ENCODE data around the gene FHL3. TPM values are rescaled to one million over a fixed set of nuclear protein-coding genes. Genes with fewer than 3 reads are reported as not detected.

FHL3 gene
- total and polyA plus RNA-seq, 2 of the 8 experiments (the other 6 are each of a cell fraction or from before 2014, with no cell fraction given), result 14.3 to 35.6 TPM

DNA sequence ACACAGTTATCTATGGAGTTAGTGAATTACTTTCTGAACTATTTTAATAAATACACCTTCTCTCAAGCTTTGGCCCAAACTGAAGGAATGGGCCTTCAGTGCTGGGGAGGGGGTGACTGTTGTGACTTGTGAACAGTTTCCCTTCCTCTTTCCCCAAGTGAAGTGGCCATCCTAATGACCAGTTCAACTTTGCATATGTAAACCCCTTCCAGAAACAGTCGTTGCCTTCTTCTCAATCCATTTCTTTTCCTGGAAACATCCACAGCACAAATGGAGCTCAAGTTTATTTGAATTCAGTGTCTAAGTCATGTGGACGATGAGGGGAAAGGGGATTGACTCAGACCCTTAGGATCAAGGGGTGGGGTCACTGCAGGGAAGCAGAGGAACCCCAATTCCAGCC lies 57.1 kb downstream of the FHL3 start:
- Histone ChIP-seq H3K14ac (ENCODE audit: insufficient read length) (no peak overlapping the region), H3K36me3 (ENCODE audit: control insufficient read depth in 2 of 4, insufficient read depth in 4 of 4, low read length in 3 of 4) (no peaks in the 10 kb centered on the region), H3K9me3 (ENCODE audit: insufficient read depth in 2 of 2, low read depth in 1 of 2, low read length in 1 of 2) (no peaks in the 10 kb centered on the region), H2BK20ac (ENCODE audit: low read length) (no peak overlapping the region), H4K8ac (ENCODE audit: extremely low read depth, insufficient read depth, low read length) (no peak overlapping the region), H4K5ac (ENCODE audit: insufficient read length, low read depth, low read length) (no peak overlapping the region), H3K79me2 (ENCODE audit: control insufficient read depth in 1 of 2, insufficient read depth in 2 of 2, low read length in 2 of 2) (no peaks in the 10 kb centered on the region), H3K4me3 (ENCODE audit: extremely low read depth in 1 of 4, insufficient read depth in 2 of 4, low read depth in 3 of 4, low read length in 4 of 4) (no peak overlapping the region), H3K23me2 (ENCODE audit: low read depth, low read length) (peaks cover 3% of the 10 kb centered on the region; the same call in 1 of the 2 replicates), H2AK5ac (ENCODE audit: low read depth, low read length) (no peak overlapping the region), H3K4me2 (ENCODE audit: insufficient read depth in 1 of 2, low read depth in 2 of 2, low read length in 2 of 2) (no peak overlapping the region), H2BK12ac (ENCODE audit: low read depth, low read length) (no peak overlapping the region), H4K91ac (replicated peaks; ENCODE audit: insufficient read length, low read length) (no peak overlapping the region), H3K9ac (replicated peaks in 1 of 4; ENCODE audit: extremely low read depth in 1 of 4, low read depth in 3 of 4, low read length in 3 of 4) (no peak overlapping the region), H2BK5ac (ENCODE audit: low read depth, low read length) (no peak overlapping the region), H3K79me1 (ENCODE audit: low read depth, low read length) (no peaks in the 10 kb centered on the region), H2BK120ac (replicated peaks; ENCODE audit: low read depth, low read length) (no peak overlapping the region), H2AFZ (ENCODE audit: low read length) (no peak overlapping the region), H3K4me1 (replicated peaks in 1 of 4; ENCODE audit: control insufficient read depth in 3 of 4, insufficient read depth in 4 of 4, low read length in 3 of 4) (peaks cover 0 to 4% (median 1%) of the 10 kb centered on the region in 4 experiments; a peak in 5 of 7 replicates), H3K56ac (replicated peaks; ENCODE audit: insufficient read length, low read depth, low read length) (no peak overlapping the region), H3K27ac (ENCODE audit: low read depth, low read length) (no peak overlapping the region), H3K4ac (replicated peaks; ENCODE audit: insufficient read length, low read depth, low read length) (no peak overlapping the region), H2BK15ac (ENCODE audit: low read length) (no peak overlapping the region), H4K20me1 (replicated peaks in 1 of 2; ENCODE audit: control insufficient read depth in 1 of 2, insufficient read depth in 2 of 2, low read length in 2 of 2) (no peaks in the 10 kb centered on the region), H3K27me3 (replicated peaks in 1 of 4; ENCODE audit: control insufficient read depth in 3 of 4, extremely low read depth in 1 of 4, insufficient read depth in 3 of 4, low read length in 3 of 4) (no peaks in the 10 kb centered on the region), H3K23ac (ENCODE audit: insufficient read length) (no peak overlapping the region), H3K18ac (ENCODE audit: extremely low read depth, low read length) (no peak overlapping the region)
- DNase-seq (ENCODE audit: low read depth in 1 of 2, low spot score in 2 of 2), result no peak
- POLR2A ChIA-PET (ENCODE audit: partially characterized antibody), result interaction anchor here (1.4 to 4.8 kb wide), 5 partner anchors 10 to 89 kb away, joined by 3 to 19 read pairs (median 9); partner anchors contain the start of gene MTF1
- TF ChIP-seq KDM1A (IDR thresholded peaks at IDR 0.05; ENCODE audit: borderline replicate concordance, low read length), result no peak
- no peak for TF ChIP-seq TBP (IDR thresholded peaks at IDR 0.05; ENCODE audit: low read depth, low read length)
- TF ChIP-seq NRF1 (IDR thresholded peaks at IDR 0.05; ENCODE audit: low read depth, low read length), result no peak
- TF ChIP-seq, protein P1, sequence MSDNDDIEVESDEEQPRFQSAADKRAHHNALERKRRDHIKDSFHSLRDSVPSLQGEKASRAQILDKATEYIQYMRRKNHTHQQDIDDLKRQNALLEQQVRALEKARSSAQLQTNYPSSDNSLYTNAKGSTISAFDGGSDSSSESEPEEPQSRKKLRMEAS (IDR thresholded peaks at IDR 0.05), result no peak
- TF ChIP-seq GTF2F1 (IDR thresholded peaks at IDR 0.05; ENCODE audit: borderline replicate concordance, low read depth, low read length), result no peak
- TF ChIP-seq BACH1 (IDR thresholded peaks at IDR 0.05; ENCODE audit: low read length), result no peak
- TF ChIP-seq RNF2 (IDR thresholded peaks at IDR 0.05; ENCODE audit: borderline replicate concordance, low read depth, low read length, missing control alignments, poor library complexity, severe bottlenecking), result no peak
- TF ChIP-seq TCF12 (IDR thresholded peaks at IDR 0.05; ENCODE audit: low read depth, low read length), result no peak
- TF ChIP-seq SP2 (IDR thresholded peaks at IDR 0.05; ENCODE audit: low read length), result no peak
- no peak for TF ChIP-seq RFX5 (IDR thresholded peaks at IDR 0.05; ENCODE audit: borderline replicate concordance, low read depth, low read length)
- no peak for TF ChIP-seq FOSL1 (IDR thresholded peaks at IDR 0.05; ENCODE audit: insufficient read depth, low read depth, low read length)
- no peak for FAIRE-seq
- CTCF ChIA-PET (ENCODE audit: partially characterized antibody), result interaction anchor here (1.5 to 6.0 kb wide), 5 partner anchors 10 to 88 kb away, joined by 5 to 47 read pairs (median 8); partner anchors contain the start of genes MTF1 and SF3A3
- WGBS, 2 experiments (ENCODE audit: extremely low coverage in 1 of 2, insufficient coverage in 1 of 2, insufficient read length in 1 of 2, insufficient replicate concordance in 2 of 2, low coverage in 1 of 2, low lambda C conversion rate in 2 of 2, missing lambda C conversion rate in 1 of 2), result 94% methylated on average over 2 of the region's 2 CpGs; no CpG with 5 or more reads in 1 of the 2 experiments
